Neural cell (in vitro differentiated cells): Measurements from ENCODE around the gene NPM3. TPM values are rescaled to one million over a fixed set of nuclear protein-coding genes. Genes with fewer than 3 reads are reported as not detected.
"Not testable (repeated sequence)": the region's sequence is repeated elsewhere in the genome, so short reads cannot be mapped to it uniquely, and the experiment has no call there.

ENCODE experiments used
- H2AFZ ChIP-seq: fragments of 200-600, 300-800 bp; sonication (generic), shearing (Covaris generic); 2 replicates; pipeline ENCODE4 v1.6.0; 2014; ENCODE audit warnings: low read depth, mild to moderate bottlenecking, antibody characterized with exemption, low read length, moderate library complexity
- H3F3A ChIP-seq: fragments of 200-600 bp; shearing (Covaris generic); 2 replicates; pipeline ENCODE4 v1.6.1; 2016; ENCODE audit warnings: mild to moderate bottlenecking, moderate library complexity, mixed read lengths, antibody characterized with exemption, low read length; ENCODE audit not compliant: insufficient read depth, poor library complexity, severe bottlenecking
- H3K27ac ChIP-seq: fragments of 200-600, 300-800 bp; sonication (generic), shearing (Covaris generic); 2 replicates; pipeline ENCODE4 v1.5.1; 2014; ENCODE audit warnings: mild to moderate bottlenecking, low read length, moderate library complexity
- H3K27me3 ChIP-seq: fragments of 300-800, 200-600 bp; sonication (generic), shearing (Covaris generic); 2 replicates; pipeline ENCODE4 v1.6.0; 2014; ENCODE audit warnings: mild to moderate bottlenecking, low read depth, low read length, moderate library complexity; ENCODE audit not compliant: insufficient read depth
- H3K36me3 ChIP-seq: fragments of 300-800, 200-600 bp; sonication (generic), shearing (Covaris generic); 2 replicates; pipeline ENCODE4 v1.5.1; 2014; ENCODE audit warnings: mild to moderate bottlenecking, antibody characterized with exemption, low read length, moderate library complexity; ENCODE audit not compliant: insufficient read depth
- H3K4me2 ChIP-seq: fragments of 300-800, 200-600 bp; sonication (generic), shearing (Covaris generic); 2 replicates; pipeline ENCODE4 v1.6.0; 2014; ENCODE audit warnings: mild to moderate bottlenecking, low read length
- H3K4me3 ChIP-seq: fragments of 300-800, 200-600 bp; sonication (generic), shearing (Covaris generic); 2 replicates; pipeline ENCODE4 v1.5.1; 2014; ENCODE audit warnings: mild to moderate bottlenecking, low read length, moderate library complexity
- H3K79me2 ChIP-seq: fragments of 200-600 bp; shearing (Covaris generic); replicated peaks from 2 replicates; pipeline ENCODE4 v1.6.0; 2014; ENCODE audit warnings: mild to moderate bottlenecking, low read length, moderate library complexity; ENCODE audit not compliant: insufficient read depth
- H3K9ac ChIP-seq: fragments of 300-800, 200-600 bp; sonication (generic), shearing (Covaris generic); 2 replicates; pipeline ENCODE4 v1.6.1; 2016; ENCODE audit warnings: mild to moderate bottlenecking, low read length, mixed read lengths
- H3K9me2 ChIP-seq: fragments of 200-600 bp; shearing (Covaris generic); 2 replicates; pipeline ENCODE4 v1.6.1; 2016; ENCODE audit warnings: mild to moderate bottlenecking, low read length, mixed read lengths; ENCODE audit not compliant: insufficient read depth
- H3K9me3 ChIP-seq: fragments of 200-600, 300-800 bp; sonication (generic), shearing (Covaris generic); 2 replicates; pipeline ENCODE4 v1.6.1; 2016; ENCODE audit warnings: mild to moderate bottlenecking, mixed run types, low read length, moderate library complexity, mixed read lengths
- H4K20me1 ChIP-seq: fragments of 200-600 bp; shearing (Covaris generic); 2 replicates; pipeline ENCODE4 v1.6.1; 2016; ENCODE audit warnings: mild to moderate bottlenecking, mixed run types; ENCODE audit not compliant: insufficient read depth
- EP300 ChIP-seq: fragments of 450-650 bp; conservative IDR thresholded peaks from 2 replicates; pipeline ENCODE4 v1.6.1; 2014; ENCODE audit warnings: antibody characterized with exemption, mild to moderate bottlenecking, moderate library complexity; ENCODE audit not compliant: poor library complexity, severe bottlenecking
- EZH2 ChIP-seq: fragments of 200-600, 300-800 bp; shearing (Covaris generic), sonication (generic); IDR thresholded peaks from 2 replicates; pipeline ENCODE4 v1.6.1; 2014; ENCODE audit warnings: antibody characterized with exemption, low read length, borderline replicate concordance, mild to moderate bottlenecking; ENCODE audit not compliant: insufficient read depth, poor library complexity, severe bottlenecking
- MXI1 ChIP-seq: fragments of 450-650 bp; conservative IDR thresholded peaks from 2 replicates; pipeline ENCODE4 v1.6.1; 2014; ENCODE audit warnings: antibody characterized with exemption, mild to moderate bottlenecking; ENCODE audit not compliant: poor library complexity, severe bottlenecking
- POLR2AphosphoS5 ChIP-seq: IDR thresholded peaks from 2 replicates; pipeline ENCODE4 v1.6.1; 2012
- RAD21 ChIP-seq: fragments of 450-650 bp; conservative IDR thresholded peaks from 2 replicates; pipeline ENCODE4 v1.6.1; 2014; ENCODE audit warnings: antibody characterized with exemption, mild to moderate bottlenecking, moderate library complexity
- SMC3 ChIP-seq: fragments of 450-650 bp; conservative IDR thresholded peaks from 2 replicates; pipeline ENCODE4 v1.6.1; 2014; ENCODE audit warnings: antibody characterized with exemption, mild to moderate bottlenecking, moderate library complexity; ENCODE audit not compliant: poor library complexity
- TAF1 ChIP-seq: IDR thresholded peaks from 2 replicates; pipeline ENCODE4 v1.6.1; 2012; ENCODE audit warnings: low read depth
- polyA plus RNA-seq: library from polyadenylated mRNA; depleted of rRNA; stranded (reverse); fragments of >200 nt; gene quantifications from 2 replicates; pipeline ENCODE4 v1.2.3, GENCODE V29; 2014
- TF ChIP-seq, protein P1 (sequence below): fragments of 450-650 bp; IDR thresholded peaks from 2 replicates; pipeline ENCODE4 v1.5.1; 2014; ENCODE audit warnings: antibody characterized with exemption, mild to moderate bottlenecking, moderate library complexity; ENCODE audit not compliant: poor library complexity, severe bottlenecking
- TF ChIP-seq, protein P2 (sequence below): IDR thresholded peaks from 2 replicates; pipeline ENCODE4 v1.6.1; 2012; ENCODE audit warnings: borderline replicate concordance

Gene NPM3
- polyA plus RNA-seq, 1 donor from 2014 or later = 53.0 TPM

DNA sequence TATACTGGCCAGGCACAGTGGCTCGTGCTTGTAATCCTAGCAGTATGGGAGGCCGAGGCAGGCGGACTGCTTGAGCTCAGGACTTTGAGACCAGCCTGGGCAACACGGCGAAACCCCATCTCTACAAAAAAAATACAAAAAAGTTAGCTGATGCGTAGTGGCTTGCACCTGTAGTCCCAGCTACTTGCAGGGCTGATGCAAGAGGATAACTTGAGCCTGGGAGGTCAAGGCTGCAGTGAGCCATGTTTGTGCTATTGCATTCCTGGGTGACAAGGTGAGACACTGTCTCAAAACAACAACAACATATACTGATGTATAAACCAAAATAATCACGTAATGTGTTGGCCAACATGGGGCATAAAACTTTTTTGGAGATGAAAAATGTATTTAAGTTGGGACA, 6.4 kb upstream of the NPM3 start:
- H3K9ac ChIP-seq = no peak overlapping the region
- no peak overlapping the region for H3K4me3 ChIP-seq
- TF ChIP-seq EP300 (no peak), POLR2AphosphoS5 (no peak), EZH2 (no peak), TAF1 (no peak), SMC3 (no peak), MXI1 (no peak), RAD21 (no peak)
- TF ChIP-seq, protein P1, sequence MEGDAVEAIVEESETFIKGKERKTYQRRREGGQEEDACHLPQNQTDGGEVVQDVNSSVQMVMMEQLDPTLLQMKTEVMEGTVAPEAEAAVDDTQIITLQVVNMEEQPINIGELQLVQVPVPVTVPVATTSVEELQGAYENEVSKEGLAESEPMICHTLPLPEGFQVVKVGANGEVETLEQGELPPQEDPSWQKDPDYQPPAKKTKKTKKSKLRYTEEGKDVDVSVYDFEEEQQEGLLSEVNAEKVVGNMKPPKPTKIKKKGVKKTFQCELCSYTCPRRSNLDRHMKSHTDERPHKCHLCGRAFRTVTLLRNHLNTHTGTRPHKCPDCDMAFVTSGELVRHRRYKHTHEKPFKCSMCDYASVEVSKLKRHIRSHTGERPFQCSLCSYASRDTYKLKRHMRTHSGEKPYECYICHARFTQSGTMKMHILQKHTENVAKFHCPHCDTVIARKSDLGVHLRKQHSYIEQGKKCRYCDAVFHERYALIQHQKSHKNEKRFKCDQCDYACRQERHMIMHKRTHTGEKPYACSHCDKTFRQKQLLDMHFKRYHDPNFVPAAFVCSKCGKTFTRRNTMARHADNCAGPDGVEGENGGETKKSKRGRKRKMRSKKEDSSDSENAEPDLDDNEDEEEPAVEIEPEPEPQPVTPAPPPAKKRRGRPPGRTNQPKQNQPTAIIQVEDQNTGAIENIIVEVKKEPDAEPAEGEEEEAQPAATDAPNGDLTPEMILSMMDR = no peak
- TF ChIP-seq, protein P2, sequence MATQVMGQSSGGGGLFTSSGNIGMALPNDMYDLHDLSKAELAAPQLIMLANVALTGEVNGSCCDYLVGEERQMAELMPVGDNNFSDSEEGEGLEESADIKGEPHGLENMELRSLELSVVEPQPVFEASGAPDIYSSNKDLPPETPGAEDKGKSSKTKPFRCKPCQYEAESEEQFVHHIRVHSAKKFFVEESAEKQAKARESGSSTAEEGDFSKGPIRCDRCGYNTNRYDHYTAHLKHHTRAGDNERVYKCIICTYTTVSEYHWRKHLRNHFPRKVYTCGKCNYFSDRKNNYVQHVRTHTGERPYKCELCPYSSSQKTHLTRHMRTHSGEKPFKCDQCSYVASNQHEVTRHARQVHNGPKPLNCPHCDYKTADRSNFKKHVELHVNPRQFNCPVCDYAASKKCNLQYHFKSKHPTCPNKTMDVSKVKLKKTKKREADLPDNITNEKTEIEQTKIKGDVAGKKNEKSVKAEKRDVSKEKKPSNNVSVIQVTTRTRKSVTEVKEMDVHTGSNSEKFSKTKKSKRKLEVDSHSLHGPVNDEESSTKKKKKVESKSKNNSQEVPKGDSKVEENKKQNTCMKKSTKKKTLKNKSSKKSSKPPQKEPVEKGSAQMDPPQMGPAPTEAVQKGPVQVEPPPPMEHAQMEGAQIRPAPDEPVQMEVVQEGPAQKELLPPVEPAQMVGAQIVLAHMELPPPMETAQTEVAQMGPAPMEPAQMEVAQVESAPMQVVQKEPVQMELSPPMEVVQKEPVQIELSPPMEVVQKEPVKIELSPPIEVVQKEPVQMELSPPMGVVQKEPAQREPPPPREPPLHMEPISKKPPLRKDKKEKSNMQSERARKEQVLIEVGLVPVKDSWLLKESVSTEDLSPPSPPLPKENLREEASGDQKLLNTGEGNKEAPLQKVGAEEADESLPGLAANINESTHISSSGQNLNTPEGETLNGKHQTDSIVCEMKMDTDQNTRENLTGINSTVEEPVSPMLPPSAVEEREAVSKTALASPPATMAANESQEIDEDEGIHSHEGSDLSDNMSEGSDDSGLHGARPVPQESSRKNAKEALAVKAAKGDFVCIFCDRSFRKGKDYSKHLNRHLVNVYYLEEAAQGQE = no peak
- peaks cover 32% of the 10 kb centered on the region for H4K20me1 ChIP-seq
- H3K4me2 ChIP-seq = no peak overlapping the region
- no peaks in the 10 kb centered on the region for H3K27me3 ChIP-seq
- H3K9me2 ChIP-seq = no peaks in the 10 kb centered on the region
- peaks cover 11% of the 10 kb centered on the region for H3F3A ChIP-seq
- peaks cover 23% of the 10 kb centered on the region for H3K36me3 ChIP-seq
- no peaks in the 10 kb centered on the region for H3K9me3 ChIP-seq
- peaks cover 26% of the 10 kb centered on the region for H3K79me2 ChIP-seq
- H3K27ac ChIP-seq = no peak overlapping the region
- no peak overlapping the region for H2AFZ ChIP-seq

DNA sequence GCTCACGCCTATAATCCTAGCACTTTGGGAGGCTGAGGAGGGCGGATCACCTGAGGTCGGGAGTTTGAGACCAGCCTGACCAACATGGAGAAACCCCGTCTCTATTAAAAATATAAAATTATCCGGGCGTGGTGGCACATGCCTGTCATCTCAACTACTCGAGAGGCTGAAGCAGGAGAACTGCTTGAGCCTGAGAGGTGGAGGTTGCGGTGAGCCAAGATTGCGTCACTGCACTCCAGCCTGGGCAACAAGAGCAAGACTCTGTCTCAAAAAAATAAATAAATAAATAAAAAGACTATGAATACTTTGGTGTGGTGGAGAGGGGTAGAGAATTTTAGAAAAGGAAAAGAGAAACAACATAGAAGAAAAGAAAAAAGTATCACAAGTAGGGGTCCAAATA, 6.0 kb upstream of the NPM3 start:
- H2AFZ ChIP-seq, H3K9ac ChIP-seq, H3K9me3 ChIP-seq, H3K4me2 ChIP-seq, H3K27ac ChIP-seq, H3K9me2 ChIP-seq, H3K4me3 ChIP-seq, H3K27me3 ChIP-seq: not testable (repeated sequence)
- Histone ChIP-seq H3K79me2 (peaks cover 22% of the 10 kb centered on the region), H3K36me3 (peaks cover 23% of the 10 kb centered on the region), H4K20me1 (peaks cover 34% of the 10 kb centered on the region), H3F3A (peaks cover 12% of the 10 kb centered on the region)

DNA sequence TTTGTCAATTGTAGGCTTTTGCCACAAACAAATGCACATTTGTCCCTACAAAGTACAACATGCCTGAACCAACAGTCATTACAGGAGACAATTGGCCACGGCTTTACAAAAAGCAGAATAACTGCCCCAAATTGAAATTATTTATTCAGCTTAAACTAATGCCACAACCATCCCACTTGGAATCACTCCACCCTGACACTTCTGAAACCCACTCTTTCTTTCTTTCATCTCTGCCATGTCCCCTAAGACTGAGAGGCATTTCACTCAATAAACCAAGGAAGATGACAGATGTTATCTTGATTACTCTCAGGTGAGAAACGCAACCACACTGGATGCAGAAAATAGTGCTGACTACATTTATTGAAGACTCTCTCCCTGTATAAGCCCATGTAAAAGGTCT, 2.6 kb upstream of the NPM3 start:
- H3K9me3 ChIP-seq = no peaks in the 10 kb centered on the region
- H3K4me3 ChIP-seq = no peak overlapping the region
- H3K9ac ChIP-seq = no peak overlapping the region
- H4K20me1 ChIP-seq = peaks cover 20% of the 10 kb centered on the region
- no peak for TF ChIP-seq TAF1
- TF ChIP-seq, protein P1 = no peak
- no peak for TF ChIP-seq SMC3
- no peak for TF ChIP-seq RAD21
- TF ChIP-seq EZH2 = no peak
- TF ChIP-seq EP300 = no peak
- TF ChIP-seq POLR2AphosphoS5 = no peak
- TF ChIP-seq, protein P2 = no peak
- no peak for TF ChIP-seq MXI1
- H3K36me3 ChIP-seq = peaks cover 23% of the 10 kb centered on the region
- peaks cover 9% of the 10 kb centered on the region for H3K79me2 ChIP-seq
- H3K9me2 ChIP-seq = no peaks in the 10 kb centered on the region
- peaks cover 20% of the 10 kb centered on the region for H3F3A ChIP-seq
- H3K27me3 ChIP-seq = no peaks in the 10 kb centered on the region
- H3K27ac ChIP-seq = no peak overlapping the region
- H3K4me2 ChIP-seq = no peak overlapping the region
- no peak overlapping the region for H2AFZ ChIP-seq
